Measurements from ENCODE around the gene DOCK4. TPM values are rescaled to one million over a fixed set of nuclear protein-coding genes. Genes with fewer than 3 reads are reported as not detected.

The DOCK4 gene
- total RNA-seq, 2 donors from 2014 or later: 6.5 to 11.1 TPM

DNA sequence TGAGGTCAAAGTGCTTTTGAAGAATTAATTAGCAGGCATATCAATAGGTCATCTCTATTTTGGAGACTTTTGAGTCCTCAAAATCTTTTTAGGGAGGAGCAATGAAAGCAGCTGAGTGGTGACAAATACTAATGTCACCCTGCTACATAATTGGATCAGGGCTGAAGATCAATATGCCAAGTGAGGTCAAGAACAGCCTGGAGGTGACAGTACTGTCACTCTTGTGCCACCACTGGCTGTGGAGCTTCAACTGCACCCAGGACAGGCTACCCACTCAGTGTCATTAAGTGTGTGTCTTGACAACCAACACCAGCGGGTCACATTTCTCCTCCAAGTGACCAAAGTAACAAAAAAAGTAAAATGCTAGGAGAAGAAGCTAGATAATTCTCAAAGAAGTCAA is 167.8 kb downstream of the DOCK4 start:
- no peak for TF ChIP-seq CTCF (IDR thresholded peaks at IDR 0.05)
- intact Hi-C loops (cut with DNase I): no loop called here
- no peaks in the 10 kb centered on the region for H3K4me1 ChIP-seq
- DNase-seq: no peak
- no peak overlapping the region for H3K27ac ChIP-seq
- no peak overlapping the region for H3K4me3 ChIP-seq
- H3K9me3 ChIP-seq: no peaks in the 10 kb centered on the region
- H3K27me3 ChIP-seq: no peaks in the 10 kb centered on the region
- H3K36me3 ChIP-seq: no peaks in the 10 kb centered on the region
- H3K9ac ChIP-seq (ENCODE audit: low read depth in 2 of 2, low read length in 2 of 2): no peak overlapping the region

GRCh38 chr7:112036071-112036470 is 170.1 kb downstream of the DOCK4 start:
- H3K27ac ChIP-seq: no peak overlapping the region
- DNase-seq: no peak
- no peaks in the 10 kb centered on the region for H3K4me1 ChIP-seq
- no peaks in the 10 kb centered on the region for H3K27me3 ChIP-seq
- H3K36me3 ChIP-seq: no peaks in the 10 kb centered on the region
- no peaks in the 10 kb centered on the region for H3K9me3 ChIP-seq
- H3K4me3 ChIP-seq: no peak overlapping the region
- no peak overlapping the region for H3K9ac ChIP-seq (ENCODE audit: low read depth in 2 of 2, low read length in 2 of 2)
- intact Hi-C loops (cut with DNase I): no loop called here
- TF ChIP-seq CTCF (IDR thresholded peaks at IDR 0.05): no peak

GRCh38 chr7:112031689-112032088 is 174.5 kb downstream of the DOCK4 start:
- H3K4me1 ChIP-seq: no peaks in the 10 kb centered on the region
- no peak overlapping the region for H3K4me3 ChIP-seq
- intact Hi-C loops (cut with DNase I): no loop called here
- H3K36me3 ChIP-seq: no peaks in the 10 kb centered on the region
- H3K27ac ChIP-seq: no peak overlapping the region
- no peak for DNase-seq
- no peak for TF ChIP-seq CTCF (IDR thresholded peaks at IDR 0.05)
- no peak overlapping the region for H3K9ac ChIP-seq (ENCODE audit: low read depth in 2 of 2, low read length in 2 of 2)
- no peaks in the 10 kb centered on the region for H3K27me3 ChIP-seq
- no peaks in the 10 kb centered on the region for H3K9me3 ChIP-seq

GRCh38 chr7:112025556-112025955 is 180.6 kb downstream of the DOCK4 start:
- Histone ChIP-seq H3K36me3 (no peaks in the 10 kb centered on the region), H3K9ac (ENCODE audit: low read depth in 2 of 2, low read length in 2 of 2) (no peak overlapping the region), H3K4me1 (no peaks in the 10 kb centered on the region), H3K27me3 (no peaks in the 10 kb centered on the region), H3K9me3 (no peaks in the 10 kb centered on the region), H3K27ac (no peak overlapping the region), H3K4me3 (no peak overlapping the region)
- DNase-seq: no peak
- intact Hi-C loops (cut with DNase I): no loop called here
- no peak for TF ChIP-seq CTCF (IDR thresholded peaks at IDR 0.05)

GRCh38 chr7:112023786-112024185 is 182.4 kb downstream of the DOCK4 start:
- no peak overlapping the region for H3K9ac ChIP-seq (ENCODE audit: low read depth in 2 of 2, low read length in 2 of 2)
- H3K4me1 ChIP-seq: no peaks in the 10 kb centered on the region
- H3K9me3 ChIP-seq: no peaks in the 10 kb centered on the region
- no peak for TF ChIP-seq CTCF (IDR thresholded peaks at IDR 0.05)
- H3K4me3 ChIP-seq: no peak overlapping the region
- intact Hi-C loops (cut with DNase I): no loop called here
- no peaks in the 10 kb centered on the region for H3K36me3 ChIP-seq
- DNase-seq: no peak
- no peaks in the 10 kb centered on the region for H3K27me3 ChIP-seq
- H3K27ac ChIP-seq: no peak overlapping the region

GRCh38 chr7:112023282-112023681 is 182.9 kb downstream of the DOCK4 start:
- intact Hi-C loops (cut with DNase I): no loop called here
- DNase-seq: no peak
- Histone ChIP-seq H3K4me1 (no peaks in the 10 kb centered on the region), H3K9me3 (no peaks in the 10 kb centered on the region), H3K36me3 (no peaks in the 10 kb centered on the region), H3K27ac (no peak overlapping the region), H3K4me3 (no peak overlapping the region), H3K27me3 (no peaks in the 10 kb centered on the region), H3K9ac (ENCODE audit: low read depth in 2 of 2, low read length in 2 of 2) (no peak overlapping the region)
- TF ChIP-seq CTCF (IDR thresholded peaks at IDR 0.05): no peak

All from colonic mucosa (tissue), 4 donors.